GM18499 (cell line): ENCODE measurements around the gene MICALL2.

Experiments used
- ATAC-seq: cut with Tn5 transposase; IDR thresholded peaks from one replicate; pipeline ENCODE4 v1.9.1; 2021; ENCODE audit warnings: moderate number of reproducible peaks; ENCODE audit not compliant: insufficient read depth, unreplicated experiment

The MICALL2 gene

GRCh38 chr7:1437155-1437880, 22.0 kb downstream of the MICALL2 start:
- no peak for ATAC-seq

- ATAC-seq, result no peak
Measured at GRCh38 chr7:1436608-1437007, 22.7 kb downstream of the MICALL2 start.

GRCh38 chr7:1434891-1435670, 24.2 kb downstream of the MICALL2 start:
- no peak for ATAC-seq

GRCh38 chr7:1434165-1434718, 25.0 kb downstream of the MICALL2 start:
- no peak for ATAC-seq

GRCh38 chr7:1433128-1433920, 25.9 kb downstream of the MICALL2 start:
- ATAC-seq, result no peak

- ATAC-seq, result no peak
Measured at GRCh38 chr7:1432411-1433082, 26.7 kb downstream of the MICALL2 start.

- no peak for ATAC-seq
Measured at GRCh38 chr7:1431634-1432380, 27.5 kb downstream of the MICALL2 start.

- ATAC-seq, result no peak
Measured at GRCh38 chr7:1431226-1431625, 28.0 kb downstream of the MICALL2 start.

GRCh38 chr7:1430056-1430845, 29.0 kb downstream of the MICALL2 start:
- no peak for ATAC-seq

GRCh38 chr7:1428941-1429501, 30.2 kb downstream of the MICALL2 start:
- ATAC-seq, result no peak

- ATAC-seq, result no peak
Measured at GRCh38 chr7:1427064-1427657, 32.1 kb downstream of the MICALL2 start.

- ATAC-seq, result no peak
Measured at GRCh38 chr7:1426474-1426873, 32.8 kb downstream of the MICALL2 start.

GRCh38 chr7:1425292-1426136, 33.8 kb downstream of the MICALL2 start:
- no peak for ATAC-seq

- no peak for ATAC-seq
Measured at GRCh38 chr7:1424041-1424440, 35.2 kb downstream of the MICALL2 start.

- ATAC-seq, result no peak
Measured at GRCh38 chr7:1423264-1423811, 35.9 kb downstream of the MICALL2 start.

- no peak for ATAC-seq
Measured at GRCh38 chr7:1422512-1423263, 36.6 kb downstream of the MICALL2 start.
